Gastrocnemius medialis (tissue), 4 donors: ENCODE measurements around the gene DCAF6. TPM values are rescaled to one million over a fixed set of nuclear protein-coding genes. Genes with fewer than 3 reads are reported as not detected.

Experiments
- ATAC-seq, 2 donors: fragments of 150-250 bp; one replicate each; pipeline ENCODE4 v1.9.1; 2016
- DNase-seq, 2 donors: peaks; one replicate each; pipeline ENCODE4 v3.0.0-alpha.2; 2019
- H3K27ac ChIP-seq, 4 donors: fragments of 200-600 bp; sonication (generic); 1 replicate in 1 of 4; 2 replicates in 3 of 4; pipeline ENCODE4 v1.5.1; 2016 to 2018; ENCODE audit warnings: mild to moderate bottlenecking in 2 of 4, moderate library complexity in 1 of 4
- H3K27me3 ChIP-seq, 3 donors: fragments of 200-600 bp; sonication (generic) in 2 of 3; 1 replicate in 1 of 3; 2 replicates in 2 of 3; pipeline versions ENCODE4 v1.5.1 to v1.6.0; 2016 to 2019; ENCODE audit warnings: mild to moderate bottlenecking in 1 of 3, moderate library complexity in 1 of 3
- H3K36me3 ChIP-seq, 2 donors: fragments of 200-600 bp; sonication (generic) in 1 of 2; one replicate each; pipeline ENCODE4 v1.5.1; 2017 to 2018
- H3K4me1 ChIP-seq, 2 donors: fragments of 200-600 bp; sonication (generic) in 1 of 2; one replicate each; pipeline ENCODE4 v1.5.1; 2016 to 2017; ENCODE audit warnings: mild to moderate bottlenecking in 2 of 2
- H3K4me3 ChIP-seq, 4 donors: fragments of 200-600 bp; sonication (generic) in 3 of 4; 1 replicate in 1 of 4; 2 replicates in 3 of 4; pipeline ENCODE4 v1.5.1; 2016 to 2019; ENCODE audit warnings: mild to moderate bottlenecking in 2 of 4
- H3K9me3 ChIP-seq, 3 donors: fragments of 200-600 bp; sonication (generic) in 2 of 3; 1 replicate in 1 of 3; 2 replicates in 2 of 3; pipeline ENCODE4 v1.5.1; 2016 to 2019
- CTCF ChIP-seq, 5 experiments: fragments of 450-650 bp in 3 of 5; fragments of 200-600 bp in 2 of 5; sonication (generic) in 2 of 5; IDR thresholded peaks in 4 of 5; conservative IDR thresholded peaks in 1 of 5; 1 replicate in 4 of 5; 2 replicates in 1 of 5; pipeline ENCODE4 v1.5.1; 2016 to 2019; ENCODE audit warnings: antibody characterized with exemption in 5 of 5, mild to moderate bottlenecking in 3 of 5, moderate library complexity in 3 of 5
- POLR2A ChIP-seq, 2 donors: fragments of 450-650 bp; IDR thresholded peaks; one replicate each; pipeline ENCODE4 v1.6.1; 2017; ENCODE audit warnings: antibody characterized with exemption in 2 of 2, mild to moderate bottlenecking in 2 of 2, moderate library complexity in 2 of 2
- in situ Hi-C, 4 donors: fragments of 200-750 bp; cut with MboI; loops; one replicate each; pipeline versions ENCODE4 v1.15.0 to v1.8.0; 2017; ENCODE audit warnings: low sequenced_read_pairs in 4 of 4
- intact Hi-C: fragments of 100-400 bp; cut with DNase I; formaldehyde crosslinking; loops from one replicate; pipeline ENCODE4 v1.15.1; 2023; ENCODE audit warnings: low total_unique reads
- total RNA-seq, 4 donors: library from RNA; depleted of rRNA; stranded (reverse); fragments of >200 nt; gene quantifications; one replicate each; pipeline versions ENCODE4 v1.1.0 to v1.2.3, GENCODE V29; 2016

The DCAF6 gene
- total RNA-seq, 4 donors from 2014 or later = 365 to 466 (median 389) TPM

GRCh38 chr1:168095476-168095875 lies 159.0 kb downstream of the DCAF6 start:
- TF ChIP-seq CTCF (IDR thresholded peaks at IDR 0.05 in 4 of 5, conservative IDR thresholded peaks at IDR 0.05 in 1 of 5) (no peak), POLR2A (IDR thresholded peaks at IDR 0.05) (no peak)
- in situ Hi-C loops (loop anchor here in 1 of 4 donors (25.0 kb wide), 1 partner anchor 283 kb away; no protein-coding TSS in a partner anchor), intact Hi-C loops (no loop called here)
- H3K4me3 ChIP-seq = no peak overlapping the region
- no peaks in the 10 kb centered on the region for H3K9me3 ChIP-seq
- no peaks in the 10 kb centered on the region for H3K4me1 ChIP-seq
- H3K36me3 ChIP-seq = no peaks in the 10 kb centered on the region
- DNase-seq (no peak), ATAC-seq (no peak)
- H3K27me3 ChIP-seq = no peaks in the 10 kb centered on the region
- no peak overlapping the region for H3K27ac ChIP-seq

- H3K27ac ChIP-seq = no peak overlapping the region
- H3K9me3 ChIP-seq = no peaks in the 10 kb centered on the region
- DNase-seq (no peak), ATAC-seq (no peak)
- H3K4me3 ChIP-seq = no peak overlapping the region
- TF ChIP-seq POLR2A (IDR thresholded peaks at IDR 0.05) (no peak), CTCF (IDR thresholded peaks at IDR 0.05 in 4 of 5, conservative IDR thresholded peaks at IDR 0.05 in 1 of 5) (no peak)
- intact Hi-C loops = no loop called here
- in situ Hi-C loops = loop anchor here in 1 of 4 donors (25.0 kb wide), 1 partner anchor 284 kb away; no protein-coding TSS in a partner anchor
- no peaks in the 10 kb centered on the region for H3K36me3 ChIP-seq
- H3K27me3 ChIP-seq = no peaks in the 10 kb centered on the region
- H3K4me1 ChIP-seq = no peaks in the 10 kb centered on the region
Measured at GRCh38 chr1:168096296-168097165, 160.0 kb downstream of the DCAF6 start.

GRCh38 chr1:168097921-168098528 lies 161.5 kb downstream of the DCAF6 start:
- Histone ChIP-seq H3K9me3 (no peaks in the 10 kb centered on the region), H3K36me3 (no peaks in the 10 kb centered on the region), H3K27ac (no peak overlapping the region), H3K4me1 (no peaks in the 10 kb centered on the region), H3K27me3 (no peaks in the 10 kb centered on the region), H3K4me3 (no peak overlapping the region)
- ATAC-seq (no peak), DNase-seq (no peak)
- TF ChIP-seq POLR2A (IDR thresholded peaks at IDR 0.05) (no peak), CTCF (IDR thresholded peaks at IDR 0.05 in 4 of 5, conservative IDR thresholded peaks at IDR 0.05 in 1 of 5) (no peak)
- in situ Hi-C loops = loop anchor here in 1 of 4 donors (25.0 kb wide), 1 partner anchor 286 kb away; no protein-coding TSS in a partner anchor
- intact Hi-C loops = no loop called here

GRCh38 chr1:168098534-168099320 lies 162.2 kb downstream of the DCAF6 start:
- H3K9me3 ChIP-seq = no peaks in the 10 kb centered on the region
- ATAC-seq (no peak), DNase-seq (no peak)
- intact Hi-C loops (no loop called here), in situ Hi-C loops (loop anchor here in 1 of 4 donors (25.0 kb wide), 1 partner anchor 286 kb away; no protein-coding TSS in a partner anchor)
- no peaks in the 10 kb centered on the region for H3K27me3 ChIP-seq
- H3K27ac ChIP-seq = no peak overlapping the region
- TF ChIP-seq POLR2A (IDR thresholded peaks at IDR 0.05) (no peak), CTCF (IDR thresholded peaks at IDR 0.05 in 4 of 5, conservative IDR thresholded peaks at IDR 0.05 in 1 of 5) (no peak)
- H3K4me3 ChIP-seq = no peak overlapping the region
- H3K4me1 ChIP-seq = no peaks in the 10 kb centered on the region
- H3K36me3 ChIP-seq = no peaks in the 10 kb centered on the region
